ENCODE results near the gene PUS3.

- no peak for TF ChIP-seq TARDBP (IDR thresholded peaks at IDR 0.05)
- no peak for TF ChIP-seq ELF4 (IDR thresholded peaks at IDR 0.05)
- TF ChIP-seq PKNOX1 (IDR thresholded peaks at IDR 0.05): no peak
These were observed 18.0 kb upstream of the PUS3 start for GRCh38 chr11:125921042-125921441.
